Lung (tissue), 12 donors: ENCODE measurements around the gene TTC28. TPM values are rescaled to one million over a fixed set of nuclear protein-coding genes. Genes with fewer than 3 reads are reported as not detected.
A peak's percentile ranks its signal among the peaks of the same experiment; 100 is the strongest.

ENCODE experiments used
- ATAC-seq: fragments of 200-7000 bp; cut with Tn5 transposase; one replicate; pipeline ENCODE4 v1.9.1; 2020; ENCODE audit warnings: moderate number of reproducible peaks; ENCODE audit not compliant: insufficient read depth, low FRiP score
- DNase-seq, 3 donors: peaks; one replicate each; pipeline ENCODE4 v3.0.0-alpha.2; 2013 to 2017
- H3K27ac ChIP-seq, 2 donors: one replicate each; pipeline ENCODE4 v1.5.1; 2013; ENCODE audit warnings: mild to moderate bottlenecking in 2 of 2, moderate library complexity in 2 of 2, control low read depth in 1 of 2, inconsistent platforms in 1 of 2, low read depth in 1 of 2, low read length in 1 of 2
- H3K27me3 ChIP-seq, 3 donors: one replicate each; pipeline ENCODE4 v1.5.1; 2013; ENCODE audit warnings: low read length in 2 of 3; ENCODE audit not compliant: control insufficient read depth in 3 of 3, insufficient read depth in 3 of 3
- H3K36me3 ChIP-seq, 4 donors: one replicate each; pipeline ENCODE4 v1.5.1; 2013; ENCODE audit warnings: low read length in 4 of 4, mild to moderate bottlenecking in 1 of 4, moderate library complexity in 1 of 4; ENCODE audit not compliant: control insufficient read depth in 4 of 4, insufficient read depth in 4 of 4
- H3K4me1 ChIP-seq, 5 donors: one replicate each; pipeline ENCODE4 v1.5.1; 2013; ENCODE audit warnings: low read length in 5 of 5, mild to moderate bottlenecking in 2 of 5, moderate library complexity in 1 of 5; ENCODE audit not compliant: control insufficient read depth in 5 of 5, insufficient read depth in 5 of 5
- H3K4me3 ChIP-seq: one replicate; pipeline ENCODE4 v1.5.1; 2013; ENCODE audit warnings: mild to moderate bottlenecking, control low read depth, moderate library complexity
- H3K9ac ChIP-seq, 2 donors: one replicate each; pipeline ENCODE4 v1.5.1; 2013; ENCODE audit warnings: low read length in 2 of 2, control low read depth in 1 of 2; ENCODE audit not compliant: insufficient read depth in 1 of 2
- H3K9me3 ChIP-seq, 4 donors: one replicate each; pipeline ENCODE4 v1.5.1; 2013; ENCODE audit warnings: low read length in 3 of 4, mild to moderate bottlenecking in 1 of 4, moderate library complexity in 1 of 4; ENCODE audit not compliant: control insufficient read depth in 4 of 4, insufficient read depth in 3 of 4
- CTCF ChIP-seq: IDR thresholded peaks from 2 replicates; pipeline ENCODE4 v1.5.1; 2012; ENCODE audit warnings: mild to moderate bottlenecking; ENCODE audit errors: control extremely low read depth, extremely low read depth
- WGBS, 2 donors: extraction: QIAGEN DNeasy Blood & Tissue Kit; methylation state at CpG; one replicate each; pipeline ENCODE4 v1.1.7; 2013; 5-methylcytosine and 5-hydroxymethylcytosine counted together
- polyA plus RNA-seq, 2 donors: library from polyadenylated mRNA; stranded (reverse); fragments of 200-250 nt; gene quantifications; one replicate each; pipeline ENCODE4 v1.2.1, GENCODE V29; 2013
- total RNA-seq, 2 donors: library from RNA; depleted of rRNA in 1 of 2; stranded (reverse); fragments of >200 nt in 1 of 2; gene quantifications; one replicate each; pipeline ENCODE4 v1.2.1, GENCODE V29; 2014 to 2021
- donor health status: control.
- donor health status: control.
- donor health status: Bipolar disorder and iron deficiency.
- donor health status: healthy.
- donor health status: DM: yes; HTN: yes; CAD: no.

The TTC28 gene
- total and polyA plus RNA-seq, 4 donors = 4.7 to 72.2 (median 24.8) TPM

- peak overlapping the region in 1 of 2 donors; percentile 36 for H3K27ac ChIP-seq
- no peak for TF ChIP-seq CTCF
- 96 to 100% methylated on average over 4 of the region's 4 CpGs for WGBS, 2 donors
These were observed 605.1 kb downstream of the TTC28 start for GRCh38 chr22:28074526-28074925.

GRCh38 chr22:28072066-28072465, 607.6 kb downstream of the TTC28 start:
- Histone ChIP-seq H3K27ac (no peak overlapping the region), H3K9me3 (no peaks in the 10 kb centered on the region), H3K4me3 (no peak overlapping the region), H3K9ac (no peak overlapping the region), H3K36me3 (peaks cover 0 to 6% (median 3%) of the 10 kb centered on the region in 4 donors), H3K27me3 (no peaks in the 10 kb centered on the region), H3K4me1 (peaks cover 0 to 10% (median 8%) of the 10 kb centered on the region in 5 donors)
- 73 to 97% methylated on average over 3 of the region's 3 CpGs for WGBS, 2 donors
- TF ChIP-seq CTCF = no peak
- ATAC-seq = no peak
- no peak for DNase-seq

More at GRCh38 chr22:28074526-28074925, 605.1 kb downstream of the TTC28 start:
- peaks cover 0 to 6% (median 3%) of the 10 kb centered on the region in 4 donors for H3K36me3 ChIP-seq
- peaks cover 0 to 20% (median 11%) of the 10 kb centered on the region in 5 donors for H3K4me1 ChIP-seq
- H3K4me3 ChIP-seq = no peak overlapping the region
- no peaks in the 10 kb centered on the region for H3K27me3 ChIP-seq
- H3K9ac ChIP-seq = no peak overlapping the region
- DNase-seq = no peak
- H3K9me3 ChIP-seq = no peaks in the 10 kb centered on the region
- ATAC-seq = no peak

GRCh38 chr22:28068826-28069225, 610.8 kb downstream of the TTC28 start:
- H3K36me3 ChIP-seq = peaks cover 0 to 6% (median 3%) of the 10 kb centered on the region in 4 donors
- no peaks in the 10 kb centered on the region for H3K9me3 ChIP-seq
- WGBS, 2 donors = 80 to 90% methylated on average over 2 of the region's 2 CpGs
- DNase-seq = no peak
- H3K27ac ChIP-seq = no peak overlapping the region
- H3K27me3 ChIP-seq = no peaks in the 10 kb centered on the region
- TF ChIP-seq CTCF = no peak
- H3K4me1 ChIP-seq = peaks cover 0 to 5% (median 0%) of the 10 kb centered on the region in 5 donors
- ATAC-seq = no peak
- H3K4me3 ChIP-seq = no peak overlapping the region
- H3K9ac ChIP-seq = no peak overlapping the region

- no peak for TF ChIP-seq CTCF
- WGBS, 2 donors = 95 to 97% methylated on average over 2 of the region's 2 CpGs
These were observed 614.7 kb downstream of the TTC28 start for GRCh38 chr22:28064920-28065319.

More at GRCh38 chr22:28064920-28065319, 614.7 kb downstream of the TTC28 start:
- H3K9me3 ChIP-seq = peaks cover 0 to 2% (median under 1%) of the 10 kb centered on the region in 4 donors
- no peak overlapping the region for H3K9ac ChIP-seq
- H3K27me3 ChIP-seq = no peaks in the 10 kb centered on the region
- peaks cover 0 to 5% (median 0%) of the 10 kb centered on the region in 5 donors for H3K4me1 ChIP-seq
- peaks cover 0 to 10% (median 4%) of the 10 kb centered on the region in 4 donors for H3K36me3 ChIP-seq
- ATAC-seq (no peak), DNase-seq (no peak)
- H3K4me3 ChIP-seq = no peak overlapping the region
- no peak overlapping the region for H3K27ac ChIP-seq
